PFSK-1 (cell line): ENCODE results near the gene GP1BB.

ENCODE experiments used
- FOXP2 ChIP-seq: optimal IDR thresholded peaks from 2 replicates; pipeline ENCODE3; 2011; ENCODE audit warnings: borderline replicate concordance, control low read depth, inconsistent platforms; ENCODE audit not compliant: insufficient read depth; ENCODE audit errors: extremely low read length, extremely low read depth
- POLR2AphosphoS5 ChIP-seq: IDR thresholded peaks from 2 replicates; pipeline ENCODE4 v1.6.1; 2012; ENCODE audit warnings: low read depth, mild to moderate bottlenecking, control low read depth, low read length, moderate library complexity
- REST ChIP-seq, 2 experiments: IDR thresholded peaks; 2 replicates each; pipeline versions ENCODE4 v1.6.1 to v1.8.0; 2011 to 2012; ENCODE audit warnings: low read depth in 2 of 2, low read length in 2 of 2, control low read depth in 1 of 2, inconsistent platforms in 1 of 2, mild to moderate bottlenecking in 1 of 2, moderate library complexity in 1 of 2; ENCODE audit not compliant: insufficient read depth in 1 of 2
- SIN3A ChIP-seq: IDR thresholded peaks from 2 replicates; pipeline ENCODE4 v1.6.1; 2012; ENCODE audit warnings: mild to moderate bottlenecking, low read length, moderate library complexity, borderline replicate concordance; ENCODE audit not compliant: insufficient read depth
- TAF1 ChIP-seq: IDR thresholded peaks from 2 replicates; pipeline ENCODE4 v1.6.1; 2012; ENCODE audit warnings: low read length, control low read depth, borderline replicate concordance; ENCODE audit not compliant: insufficient read depth

GRCh38 chr22:19689408-19689807 is 33.9 kb upstream of the GP1BB start:
- TF ChIP-seq REST (IDR thresholded peaks at IDR 0.05; ENCODE audit: insufficient read depth in 1 of 2, low read depth in 2 of 2, low read length in 2 of 2) (no peak), POLR2AphosphoS5 (no peak), TAF1 (no peak), SIN3A (no peak), FOXP2 (no peak)
